ENCODE results near the gene LAG3. TPM values are rescaled to one million over a fixed set of nuclear protein-coding genes. Genes with fewer than 3 reads are reported as not detected.

LAG3 gene
- total RNA-seq, 1 experiment from 2014 or later = 2.6 TPM

DNA sequence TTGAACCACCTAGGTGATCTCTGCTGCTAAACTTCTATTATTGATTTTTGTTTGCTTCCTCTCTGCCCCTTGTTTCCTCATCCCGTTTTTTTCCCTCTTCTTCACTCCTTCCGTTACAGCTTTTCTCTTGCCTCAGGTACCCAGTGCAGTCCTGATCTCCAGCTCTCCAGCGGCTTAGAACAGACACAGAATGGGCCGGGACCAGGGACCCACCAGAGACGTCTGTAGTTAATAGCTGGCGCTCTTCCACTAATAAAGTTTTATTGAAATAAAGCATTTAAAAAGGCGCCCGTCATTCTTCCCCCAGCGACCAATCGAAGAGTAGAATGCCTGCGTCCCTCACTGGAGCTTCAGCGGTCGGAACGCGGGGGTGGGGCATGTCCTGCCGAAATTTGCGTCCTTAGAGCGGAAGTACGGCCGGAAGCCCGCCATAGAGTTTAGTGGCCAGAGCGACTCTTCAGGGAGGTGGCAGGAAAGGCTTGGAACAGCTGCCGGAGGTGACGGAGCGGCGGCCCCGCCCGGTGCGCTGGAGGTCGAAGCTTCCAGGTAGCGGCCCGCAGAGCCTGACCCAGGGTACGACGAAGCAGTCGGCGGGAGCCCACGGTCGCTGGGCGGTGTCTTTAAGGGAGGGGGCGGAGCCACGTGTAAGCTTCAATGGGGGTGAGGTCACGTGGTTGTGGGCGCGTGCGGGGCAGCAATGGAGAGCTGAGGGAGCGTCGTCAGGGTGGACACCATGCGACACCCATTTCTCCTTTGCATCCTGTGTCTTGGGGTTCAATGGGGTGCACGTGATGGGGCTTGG lies 48.5 kb upstream of the LAG3 start, which contains the start of gene COPS7A (continued):
- TF ChIP-seq, protein P1, sequence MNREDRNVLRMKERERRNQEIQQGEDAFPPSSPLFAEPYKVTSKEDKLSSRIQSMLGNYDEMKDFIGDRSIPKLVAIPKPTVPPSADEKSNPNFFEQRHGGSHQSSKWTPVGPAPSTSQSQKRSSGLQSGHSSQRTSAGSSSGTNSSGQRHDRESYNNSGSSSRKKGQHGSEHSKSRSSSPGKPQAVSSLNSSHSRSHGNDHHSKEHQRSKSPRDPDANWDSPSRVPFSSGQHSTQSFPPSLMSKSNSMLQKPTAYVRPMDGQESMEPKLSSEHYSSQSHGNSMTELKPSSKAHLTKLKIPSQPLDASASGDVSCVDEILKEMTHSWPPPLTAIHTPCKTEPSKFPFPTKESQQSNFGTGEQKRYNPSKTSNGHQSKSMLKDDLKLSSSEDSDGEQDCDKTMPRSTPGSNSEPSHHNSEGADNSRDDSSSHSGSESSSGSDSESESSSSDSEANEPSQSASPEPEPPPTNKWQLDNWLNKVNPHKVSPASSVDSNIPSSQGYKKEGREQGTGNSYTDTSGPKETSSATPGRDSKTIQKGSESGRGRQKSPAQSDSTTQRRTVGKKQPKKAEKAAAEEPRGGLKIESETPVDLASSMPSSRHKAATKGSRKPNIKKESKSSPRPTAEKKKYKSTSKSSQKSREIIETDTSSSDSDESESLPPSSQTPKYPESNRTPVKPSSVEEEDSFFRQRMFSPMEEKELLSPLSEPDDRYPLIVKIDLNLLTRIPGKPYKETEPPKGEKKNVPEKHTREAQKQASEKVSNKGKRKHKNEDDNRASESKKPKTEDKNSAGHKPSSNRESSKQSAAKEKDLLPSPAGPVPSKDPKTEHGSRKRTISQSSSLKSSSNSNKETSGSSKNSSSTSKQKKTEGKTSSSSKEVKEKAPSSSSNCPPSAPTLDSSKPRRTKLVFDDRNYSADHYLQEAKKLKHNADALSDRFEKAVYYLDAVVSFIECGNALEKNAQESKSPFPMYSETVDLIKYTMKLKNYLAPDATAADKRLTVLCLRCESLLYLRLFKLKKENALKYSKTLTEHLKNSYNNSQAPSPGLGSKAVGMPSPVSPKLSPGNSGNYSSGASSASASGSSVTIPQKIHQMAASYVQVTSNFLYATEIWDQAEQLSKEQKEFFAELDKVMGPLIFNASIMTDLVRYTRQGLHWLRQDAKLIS (CRISPR knock-in tag; IDR thresholded peaks at IDR 0.05; ENCODE audit: borderline replicate concordance) = peak; percentile 85; the same call in 1 of the 2 replicates
- TF ChIP-seq ZNF263 (CRISPR knock-in tag; IDR thresholded peaks at IDR 0.05; ENCODE audit: low read depth) (0 out of 2 replicates have a peak, but pooled peaks have one; percentile 40), CREB1 (CRISPR knock-in tag; IDR thresholded peaks at IDR 0.05) (peak; percentile 87), TEAD4 (CRISPR knock-in tag; IDR thresholded peaks at IDR 0.05) (peak; percentile 79; the same call in 1 of the 2 replicates), NR3C1 (CRISPR knock-in tag; conservative IDR thresholded peaks at IDR 0.05; ENCODE audit: low read depth) (no peak), OVOL2 (CRISPR knock-in tag; IDR thresholded peaks at IDR 0.05; ENCODE audit: borderline replicate concordance) (no peak), FOXJ3 (CRISPR knock-in tag; IDR thresholded peaks at IDR 0.05; ENCODE audit: borderline replicate concordance) (no peak), SMAD4 (CRISPR knock-in tag; IDR thresholded peaks at IDR 0.05) (0 out of 2 replicates have a peak, but pooled peaks have one; percentile 49), ZNF423 (CRISPR knock-in tag; IDR thresholded peaks at IDR 0.05) (no peak)
- TF ChIP-seq, protein P2, sequence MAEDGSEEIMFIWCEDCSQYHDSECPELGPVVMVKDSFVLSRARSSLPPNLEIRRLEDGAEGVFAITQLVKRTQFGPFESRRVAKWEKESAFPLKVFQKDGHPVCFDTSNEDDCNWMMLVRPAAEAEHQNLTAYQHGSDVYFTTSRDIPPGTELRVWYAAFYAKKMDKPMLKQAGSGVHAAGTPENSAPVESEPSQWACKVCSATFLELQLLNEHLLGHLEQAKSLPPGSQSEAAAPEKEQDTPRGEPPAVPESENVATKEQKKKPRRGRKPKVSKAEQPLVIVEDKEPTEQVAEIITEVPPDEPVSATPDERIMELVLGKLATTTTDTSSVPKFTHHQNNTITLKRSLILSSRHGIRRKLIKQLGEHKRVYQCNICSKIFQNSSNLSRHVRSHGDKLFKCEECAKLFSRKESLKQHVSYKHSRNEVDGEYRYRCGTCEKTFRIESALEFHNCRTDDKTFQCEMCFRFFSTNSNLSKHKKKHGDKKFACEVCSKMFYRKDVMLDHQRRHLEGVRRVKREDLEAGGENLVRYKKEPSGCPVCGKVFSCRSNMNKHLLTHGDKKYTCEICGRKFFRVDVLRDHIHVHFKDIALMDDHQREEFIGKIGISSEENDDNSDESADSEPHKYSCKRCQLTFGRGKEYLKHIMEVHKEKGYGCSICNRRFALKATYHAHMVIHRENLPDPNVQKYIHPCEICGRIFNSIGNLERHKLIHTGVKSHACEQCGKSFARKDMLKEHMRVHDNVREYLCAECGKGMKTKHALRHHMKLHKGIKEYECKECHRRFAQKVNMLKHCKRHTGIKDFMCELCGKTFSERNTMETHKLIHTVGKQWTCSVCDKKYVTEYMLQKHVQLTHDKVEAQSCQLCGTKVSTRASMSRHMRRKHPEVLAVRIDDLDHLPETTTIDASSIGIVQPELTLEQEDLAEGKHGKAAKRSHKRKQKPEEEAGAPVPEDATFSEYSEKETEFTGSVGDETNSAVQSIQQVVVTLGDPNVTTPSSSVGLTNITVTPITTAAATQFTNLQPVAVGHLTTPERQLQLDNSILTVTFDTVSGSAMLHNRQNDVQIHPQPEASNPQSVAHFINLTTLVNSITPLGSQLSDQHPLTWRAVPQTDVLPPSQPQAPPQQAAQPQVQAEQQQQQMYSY (CRISPR knock-in tag; IDR thresholded peaks at IDR 0.05) = peak; percentile 56
- TF ChIP-seq, protein P3, sequence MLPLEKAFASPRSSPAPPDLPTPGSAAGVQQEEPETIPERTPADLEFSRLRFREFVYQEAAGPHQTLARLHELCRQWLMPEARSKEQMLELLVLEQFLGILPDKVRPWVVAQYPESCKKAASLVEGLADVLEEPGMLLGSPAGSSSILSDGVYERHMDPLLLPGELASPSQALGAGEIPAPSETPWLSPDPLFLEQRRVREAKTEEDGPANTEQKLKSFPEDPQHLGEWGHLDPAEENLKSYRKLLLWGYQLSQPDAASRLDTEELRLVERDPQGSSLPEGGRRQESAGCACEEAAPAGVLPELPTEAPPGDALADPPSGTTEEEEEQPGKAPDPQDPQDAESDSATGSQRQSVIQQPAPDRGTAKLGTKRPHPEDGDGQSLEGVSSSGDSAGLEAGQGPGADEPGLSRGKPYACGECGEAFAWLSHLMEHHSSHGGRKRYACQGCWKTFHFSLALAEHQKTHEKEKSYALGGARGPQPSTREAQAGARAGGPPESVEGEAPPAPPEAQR (CRISPR knock-in tag; IDR thresholded peaks at IDR 0.05) = no peak
- TF ChIP-seq, protein P4, sequence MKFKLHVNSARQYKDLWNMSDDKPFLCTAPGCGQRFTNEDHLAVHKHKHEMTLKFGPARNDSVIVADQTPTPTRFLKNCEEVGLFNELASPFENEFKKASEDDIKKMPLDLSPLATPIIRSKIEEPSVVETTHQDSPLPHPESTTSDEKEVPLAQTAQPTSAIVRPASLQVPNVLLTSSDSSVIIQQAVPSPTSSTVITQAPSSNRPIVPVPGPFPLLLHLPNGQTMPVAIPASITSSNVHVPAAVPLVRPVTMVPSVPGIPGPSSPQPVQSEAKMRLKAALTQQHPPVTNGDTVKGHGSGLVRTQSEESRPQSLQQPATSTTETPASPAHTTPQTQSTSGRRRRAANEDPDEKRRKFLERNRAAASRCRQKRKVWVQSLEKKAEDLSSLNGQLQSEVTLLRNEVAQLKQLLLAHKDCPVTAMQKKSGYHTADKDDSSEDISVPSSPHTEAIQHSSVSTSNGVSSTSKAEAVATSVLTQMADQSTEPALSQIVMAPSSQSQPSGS (CRISPR knock-in tag; IDR thresholded peaks at IDR 0.05; ENCODE audit: borderline replicate concordance, low read depth) = peak; percentile 88; the same call in 1 of the 2 replicates
- TF ChIP-seq, protein P5, sequence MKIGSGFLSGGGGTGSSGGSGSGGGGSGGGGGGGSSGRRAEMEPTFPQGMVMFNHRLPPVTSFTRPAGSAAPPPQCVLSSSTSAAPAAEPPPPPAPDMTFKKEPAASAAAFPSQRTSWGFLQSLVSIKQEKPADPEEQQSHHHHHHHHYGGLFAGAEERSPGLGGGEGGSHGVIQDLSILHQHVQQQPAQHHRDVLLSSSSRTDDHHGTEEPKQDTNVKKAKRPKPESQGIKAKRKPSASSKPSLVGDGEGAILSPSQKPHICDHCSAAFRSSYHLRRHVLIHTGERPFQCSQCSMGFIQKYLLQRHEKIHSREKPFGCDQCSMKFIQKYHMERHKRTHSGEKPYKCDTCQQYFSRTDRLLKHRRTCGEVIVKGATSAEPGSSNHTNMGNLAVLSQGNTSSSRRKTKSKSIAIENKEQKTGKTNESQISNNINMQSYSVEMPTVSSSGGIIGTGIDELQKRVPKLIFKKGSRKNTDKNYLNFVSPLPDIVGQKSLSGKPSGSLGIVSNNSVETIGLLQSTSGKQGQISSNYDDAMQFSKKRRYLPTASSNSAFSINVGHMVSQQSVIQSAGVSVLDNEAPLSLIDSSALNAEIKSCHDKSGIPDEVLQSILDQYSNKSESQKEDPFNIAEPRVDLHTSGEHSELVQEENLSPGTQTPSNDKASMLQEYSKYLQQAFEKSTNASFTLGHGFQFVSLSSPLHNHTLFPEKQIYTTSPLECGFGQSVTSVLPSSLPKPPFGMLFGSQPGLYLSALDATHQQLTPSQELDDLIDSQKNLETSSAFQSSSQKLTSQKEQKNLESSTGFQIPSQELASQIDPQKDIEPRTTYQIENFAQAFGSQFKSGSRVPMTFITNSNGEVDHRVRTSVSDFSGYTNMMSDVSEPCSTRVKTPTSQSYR (CRISPR knock-in tag; IDR thresholded peaks at IDR 0.05) = peak; percentile 97
- TF ChIP-seq, protein P6, sequence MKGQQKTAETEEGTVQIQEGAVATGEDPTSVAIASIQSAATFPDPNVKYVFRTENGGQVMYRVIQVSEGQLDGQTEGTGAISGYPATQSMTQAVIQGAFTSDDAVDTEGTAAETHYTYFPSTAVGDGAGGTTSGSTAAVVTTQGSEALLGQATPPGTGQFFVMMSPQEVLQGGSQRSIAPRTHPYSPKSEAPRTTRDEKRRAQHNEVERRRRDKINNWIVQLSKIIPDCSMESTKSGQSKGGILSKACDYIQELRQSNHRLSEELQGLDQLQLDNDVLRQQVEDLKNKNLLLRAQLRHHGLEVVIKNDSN (CRISPR knock-in tag; IDR thresholded peaks at IDR 0.05) = peak; percentile 96
- TF ChIP-seq, protein P7, sequence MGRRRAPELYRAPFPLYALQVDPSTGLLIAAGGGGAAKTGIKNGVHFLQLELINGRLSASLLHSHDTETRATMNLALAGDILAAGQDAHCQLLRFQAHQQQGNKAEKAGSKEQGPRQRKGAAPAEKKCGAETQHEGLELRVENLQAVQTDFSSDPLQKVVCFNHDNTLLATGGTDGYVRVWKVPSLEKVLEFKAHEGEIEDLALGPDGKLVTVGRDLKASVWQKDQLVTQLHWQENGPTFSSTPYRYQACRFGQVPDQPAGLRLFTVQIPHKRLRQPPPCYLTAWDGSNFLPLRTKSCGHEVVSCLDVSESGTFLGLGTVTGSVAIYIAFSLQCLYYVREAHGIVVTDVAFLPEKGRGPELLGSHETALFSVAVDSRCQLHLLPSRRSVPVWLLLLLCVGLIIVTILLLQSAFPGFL (CRISPR knock-in tag; IDR thresholded peaks at IDR 0.05; ENCODE audit: borderline replicate concordance) = peak; percentile 70; the same call in 1 of the 2 replicates
- TF ChIP-seq, protein P8, sequence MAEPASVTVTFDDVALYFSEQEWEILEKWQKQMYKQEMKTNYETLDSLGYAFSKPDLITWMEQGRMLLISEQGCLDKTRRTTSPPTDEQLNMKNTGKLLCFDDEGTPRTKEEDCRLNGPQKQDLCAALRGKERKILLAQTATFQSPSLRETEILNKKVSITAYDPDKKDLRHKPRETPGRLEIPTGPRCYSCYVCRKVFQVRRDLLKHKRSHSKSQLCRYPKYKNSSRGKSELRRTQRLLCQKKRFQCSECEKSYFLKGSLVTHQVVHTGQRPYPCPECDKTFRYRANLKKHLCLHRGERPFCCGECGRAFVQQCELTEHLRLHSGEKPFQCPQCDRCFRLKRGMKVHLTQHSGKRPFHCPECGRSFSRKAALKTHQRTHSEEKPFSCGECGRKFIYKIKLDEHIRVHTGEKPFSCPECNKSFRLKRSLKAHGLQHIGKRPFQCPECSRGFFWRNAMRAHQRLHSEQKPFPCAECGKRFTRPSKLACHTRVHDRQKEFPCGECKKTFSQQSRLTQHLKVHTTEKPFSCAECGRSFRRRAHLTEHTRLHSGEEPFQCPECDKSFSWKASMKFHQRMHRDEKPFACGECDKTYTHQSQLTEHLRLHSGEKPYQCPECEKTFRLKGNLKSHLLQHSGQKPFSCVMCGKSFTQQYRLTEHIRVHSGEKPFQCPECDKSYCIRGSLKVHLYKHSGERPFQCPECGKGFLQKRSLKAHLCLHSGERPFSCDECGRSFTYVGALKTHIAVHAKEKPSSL (CRISPR knock-in tag; conservative IDR thresholded peaks at IDR 0.05) = no peak
- TF ChIP-seq, protein P9, sequence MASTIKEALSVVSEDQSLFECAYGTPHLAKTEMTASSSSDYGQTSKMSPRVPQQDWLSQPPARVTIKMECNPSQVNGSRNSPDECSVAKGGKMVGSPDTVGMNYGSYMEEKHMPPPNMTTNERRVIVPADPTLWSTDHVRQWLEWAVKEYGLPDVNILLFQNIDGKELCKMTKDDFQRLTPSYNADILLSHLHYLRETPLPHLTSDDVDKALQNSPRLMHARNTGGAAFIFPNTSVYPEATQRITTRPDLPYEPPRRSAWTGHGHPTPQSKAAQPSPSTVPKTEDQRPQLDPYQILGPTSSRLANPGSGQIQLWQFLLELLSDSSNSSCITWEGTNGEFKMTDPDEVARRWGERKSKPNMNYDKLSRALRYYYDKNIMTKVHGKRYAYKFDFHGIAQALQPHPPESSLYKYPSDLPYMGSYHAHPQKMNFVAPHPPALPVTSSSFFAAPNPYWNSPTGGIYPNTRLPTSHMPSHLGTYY (CRISPR knock-in tag; IDR thresholded peaks at IDR 0.05) = no peak
